Measurements from ENCODE around the gene GNAI1. TPM values are rescaled to one million over a fixed set of nuclear protein-coding genes. Genes with fewer than 3 reads are reported as not detected.

GNAI1 gene
- total RNA-seq, 1 experiment from 2014 or later, result 30.4 TPM

GRCh38 chr7:80204919-80205318 lies 70.3 kb downstream of the GNAI1 start:
- intact Hi-C loops (cut with micrococcal nuclease), result no loop called here
- ChIA-PET POLR2A (interaction anchor here (0.9 to 1.4 kb wide), 3 partner anchors 10 to 70 kb away, joined by 3 to 5 read pairs (median 4); partner anchors contain the start of gene GNAI1), CTCF (interaction anchor here (0.6 to 0.9 kb wide), 2 partner anchors 105 to 284 kb away, joined by 3 read pairs; no protein-coding TSS in a partner anchor)
- peaks cover 11% of the 10 kb centered on the region for H3K4me1 Mint-ChIP-seq (ENCODE audit: insufficient read depth, unreplicated experiment)
- no peak overlapping the region for H3K4me3 Mint-ChIP-seq (ENCODE audit: unreplicated experiment)
- peaks cover 39% of the 10 kb centered on the region for H3K36me3 Mint-ChIP-seq (ENCODE audit: insufficient read depth, unreplicated experiment)
- no peaks in the 10 kb centered on the region for H3K27me3 Mint-ChIP-seq (ENCODE audit: insufficient read depth, unreplicated experiment)
- no TSS peak for BruUV-seq (replicated peaks)
- TF ChIP-seq, protein P1, sequence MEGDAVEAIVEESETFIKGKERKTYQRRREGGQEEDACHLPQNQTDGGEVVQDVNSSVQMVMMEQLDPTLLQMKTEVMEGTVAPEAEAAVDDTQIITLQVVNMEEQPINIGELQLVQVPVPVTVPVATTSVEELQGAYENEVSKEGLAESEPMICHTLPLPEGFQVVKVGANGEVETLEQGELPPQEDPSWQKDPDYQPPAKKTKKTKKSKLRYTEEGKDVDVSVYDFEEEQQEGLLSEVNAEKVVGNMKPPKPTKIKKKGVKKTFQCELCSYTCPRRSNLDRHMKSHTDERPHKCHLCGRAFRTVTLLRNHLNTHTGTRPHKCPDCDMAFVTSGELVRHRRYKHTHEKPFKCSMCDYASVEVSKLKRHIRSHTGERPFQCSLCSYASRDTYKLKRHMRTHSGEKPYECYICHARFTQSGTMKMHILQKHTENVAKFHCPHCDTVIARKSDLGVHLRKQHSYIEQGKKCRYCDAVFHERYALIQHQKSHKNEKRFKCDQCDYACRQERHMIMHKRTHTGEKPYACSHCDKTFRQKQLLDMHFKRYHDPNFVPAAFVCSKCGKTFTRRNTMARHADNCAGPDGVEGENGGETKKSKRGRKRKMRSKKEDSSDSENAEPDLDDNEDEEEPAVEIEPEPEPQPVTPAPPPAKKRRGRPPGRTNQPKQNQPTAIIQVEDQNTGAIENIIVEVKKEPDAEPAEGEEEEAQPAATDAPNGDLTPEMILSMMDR (IDR thresholded peaks at IDR 0.05; ENCODE audit: unreplicated experiment), result no peak
- H3K27ac Mint-ChIP-seq (ENCODE audit: low read depth, unreplicated experiment), result no peak overlapping the region
- H3K9me3 Mint-ChIP-seq (ENCODE audit: unreplicated experiment), result no peaks in the 10 kb centered on the region
- DNase-seq (ENCODE audit: unreplicated experiment), result no peak

DNA sequence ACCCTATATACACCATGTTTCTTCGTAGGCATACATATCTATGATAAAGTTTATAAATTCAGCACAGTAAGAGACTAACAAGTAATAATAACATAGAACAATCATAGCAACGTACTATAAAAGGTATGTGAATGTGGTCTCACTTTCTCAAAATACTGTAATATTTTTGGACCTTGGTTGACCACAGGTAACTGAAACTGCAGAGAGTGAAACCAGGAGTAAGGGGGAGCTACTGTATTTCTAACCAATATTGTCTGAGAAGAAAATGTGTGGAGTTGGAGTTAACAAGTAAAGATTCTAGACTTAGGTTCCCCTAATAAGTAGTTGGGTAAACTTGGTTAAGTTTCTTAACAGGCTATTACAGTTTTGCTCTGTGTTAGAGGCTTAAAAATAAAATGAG lies 72.1 kb downstream of the GNAI1 start:
- no TSS peak for BruUV-seq (replicated peaks)
- H3K36me3 Mint-ChIP-seq (ENCODE audit: insufficient read depth, unreplicated experiment), result peaks cover 24% of the 10 kb centered on the region
- ChIA-PET POLR2A (interaction anchor here (0.6 to 1.4 kb wide), 2 partner anchors 11 to 111 kb away, joined by 3 to 8 read pairs; no protein-coding TSS in a partner anchor), CTCF (no interaction called here)
- H3K27me3 Mint-ChIP-seq (ENCODE audit: insufficient read depth, unreplicated experiment), result no peaks in the 10 kb centered on the region
- H3K9me3 Mint-ChIP-seq (ENCODE audit: unreplicated experiment), result no peaks in the 10 kb centered on the region
- no peak for DNase-seq (ENCODE audit: unreplicated experiment)
- TF ChIP-seq, protein P1 (IDR thresholded peaks at IDR 0.05; ENCODE audit: unreplicated experiment), result no peak
- H3K27ac Mint-ChIP-seq (ENCODE audit: low read depth, unreplicated experiment), result no peak overlapping the region
- peaks cover 11% of the 10 kb centered on the region for H3K4me1 Mint-ChIP-seq (ENCODE audit: insufficient read depth, unreplicated experiment)
- intact Hi-C loops (cut with micrococcal nuclease), result no loop called here
- no peak overlapping the region for H3K4me3 Mint-ChIP-seq (ENCODE audit: unreplicated experiment)

GRCh38 chr7:80207501-80207900 lies 72.9 kb downstream of the GNAI1 start:
- no peak overlapping the region for H3K4me3 Mint-ChIP-seq (ENCODE audit: unreplicated experiment)
- H3K4me1 Mint-ChIP-seq (ENCODE audit: insufficient read depth, unreplicated experiment), result peaks cover 11% of the 10 kb centered on the region
- no peak for DNase-seq (ENCODE audit: unreplicated experiment)
- ChIA-PET CTCF (interaction anchor here (0.5 to 1.0 kb wide), 2 partner anchors 74 to 138 kb away, joined by 3 read pairs; no protein-coding TSS in a partner anchor), POLR2A (no interaction called here)
- intact Hi-C loops (cut with micrococcal nuclease), result no loop called here
- TF ChIP-seq, protein P1 (IDR thresholded peaks at IDR 0.05; ENCODE audit: unreplicated experiment), result no peak
- H3K27me3 Mint-ChIP-seq (ENCODE audit: insufficient read depth, unreplicated experiment), result no peaks in the 10 kb centered on the region
- no peaks in the 10 kb centered on the region for H3K9me3 Mint-ChIP-seq (ENCODE audit: unreplicated experiment)
- no TSS peak for BruUV-seq (replicated peaks)
- H3K36me3 Mint-ChIP-seq (ENCODE audit: insufficient read depth, unreplicated experiment), result peaks cover 24% of the 10 kb centered on the region
- no peak overlapping the region for H3K27ac Mint-ChIP-seq (ENCODE audit: low read depth, unreplicated experiment)

- H3K4me3 Mint-ChIP-seq (ENCODE audit: unreplicated experiment), result no peak overlapping the region
- peaks cover 16% of the 10 kb centered on the region for H3K36me3 Mint-ChIP-seq (ENCODE audit: insufficient read depth, unreplicated experiment)
- CTCF ChIA-PET, result interaction anchor here (0.6 to 1.2 kb wide), 4 partner anchors 10 to 172 kb away, joined by 3 read pairs; no protein-coding TSS in a partner anchor
- no peaks in the 10 kb centered on the region for H3K9me3 Mint-ChIP-seq (ENCODE audit: unreplicated experiment)
- TF ChIP-seq, protein P1 (IDR thresholded peaks at IDR 0.05; ENCODE audit: unreplicated experiment), result no peak
- no TSS peak for BruUV-seq (replicated peaks)
- POLR2A ChIA-PET, result interaction anchor here (0.7 to 1.4 kb wide), 4 partner anchors 14 to 58 kb away, joined by 3 to 4 read pairs (median 3); no protein-coding TSS in a partner anchor
- no peaks in the 10 kb centered on the region for H3K27me3 Mint-ChIP-seq (ENCODE audit: insufficient read depth, unreplicated experiment)
- peaks cover 11% of the 10 kb centered on the region for H3K4me1 Mint-ChIP-seq (ENCODE audit: insufficient read depth, unreplicated experiment)
- intact Hi-C loops (cut with micrococcal nuclease), result no loop called here
- H3K27ac Mint-ChIP-seq (ENCODE audit: low read depth, unreplicated experiment), result no peak overlapping the region
- DNase-seq (ENCODE audit: unreplicated experiment), result no peak
Measured at GRCh38 chr7:80208700-80209099, 74.1 kb downstream of the GNAI1 start.
